HFFc6 (cell line): Measurements from ENCODE around the gene LANCL1. TPM values are rescaled to one million over a fixed set of nuclear protein-coding genes. Genes with fewer than 3 reads are reported as not detected.

Experiments
- DNase-seq: peaks from one replicate; pipeline ENCODE4 v3.0.0-alpha.2; 2018
- H3K27ac Mint-ChIP-seq: 2 replicates; pipeline ENCODE4 v1.8.0; 2020; ENCODE audit warnings: mild to moderate bottlenecking, mixed read lengths
- H3K27me3 Mint-ChIP-seq: 2 replicates; pipeline ENCODE4 v1.8.0; 2021; ENCODE audit warnings: mild to moderate bottlenecking, moderate library complexity, mixed read lengths; ENCODE audit not compliant: insufficient read depth
- H3K36me3 Mint-ChIP-seq: 2 replicates; pipeline ENCODE4 v1.8.0; 2021; ENCODE audit warnings: low read depth, mixed read lengths
- H3K4me1 Mint-ChIP-seq: 2 replicates; pipeline ENCODE4 v1.8.0; 2020; ENCODE audit warnings: low read depth, mixed read lengths
- H3K4me3 Mint-ChIP-seq: 2 replicates; pipeline ENCODE4 v1.8.0; 2020; ENCODE audit warnings: mild to moderate bottlenecking, moderate library complexity, mixed read lengths
- H3K9me3 Mint-ChIP-seq: 2 replicates; pipeline ENCODE4 v1.8.0; 2020; ENCODE audit warnings: mild to moderate bottlenecking, mixed read lengths
- CTCF ChIP-seq: fragments of 200-600 bp; sonication (generic); IDR thresholded peaks from 2 replicates; pipeline ENCODE4 v1.5.0; 2021; ENCODE audit warnings: antibody characterized with exemption, mild to moderate bottlenecking
- total RNA-seq, 6 experiments: library from RNA; stranded (reverse); fragmentation: NEBNext Ultra II Directional; extraction: Animal tissue kit (Norgen Biotek cat#: 25700); gene quantifications; 2 replicates in 1 of 6; 3 replicates in 5 of 6; pipeline ENCODE4 v1.2.3, GENCODE V29; 2021

LANCL1 gene
- total RNA-seq, 6 experiments from 2014 or later = 36.4 to 54.5 (median 43.8) TPM

GRCh38 chr2:210477496-210477895, 937 bp upstream of the LANCL1 start:
- Mint-ChIP-seq H3K9me3 (no peaks in the 10 kb centered on the region), H3K27ac (peak overlapping the region; percentile 90), H3K36me3 (no peaks in the 10 kb centered on the region), H3K4me1 (peaks cover 32% of the 10 kb centered on the region), H3K4me3 (peak overlapping the region; percentile 99), H3K27me3 (no peaks in the 10 kb centered on the region; the same call in 1 of the 2 replicates)
- no peak for TF ChIP-seq CTCF
- DNase-seq = peak; percentile 38

GRCh38 chr2:210475706-210476105, 853 bp downstream of the LANCL1 start:
- peak overlapping the region; percentile 99 for H3K4me3 Mint-ChIP-seq
- peaks cover 8% of the 10 kb centered on the region for H3K36me3 Mint-ChIP-seq
- no peaks in the 10 kb centered on the region; the same call in 1 of the 2 replicates for H3K27me3 Mint-ChIP-seq
- no peak for TF ChIP-seq CTCF
- H3K4me1 Mint-ChIP-seq = peaks cover 32% of the 10 kb centered on the region
- DNase-seq = no peak
- H3K9me3 Mint-ChIP-seq = no peaks in the 10 kb centered on the region
- H3K27ac Mint-ChIP-seq = peak overlapping the region; percentile 52

- no peak for TF ChIP-seq CTCF
- no peaks in the 10 kb centered on the region for H3K9me3 Mint-ChIP-seq
- H3K27ac Mint-ChIP-seq = no peak overlapping the region
- peaks cover 8% of the 10 kb centered on the region for H3K36me3 Mint-ChIP-seq
- DNase-seq = no peak
- no peak overlapping the region; the same call in 1 of the 2 replicates for H3K4me3 Mint-ChIP-seq
- no peaks in the 10 kb centered on the region; the same call in 1 of the 2 replicates for H3K27me3 Mint-ChIP-seq
- peaks cover 32% of the 10 kb centered on the region for H3K4me1 Mint-ChIP-seq
Measured at GRCh38 chr2:210474776-210475175, 1.8 kb downstream of the LANCL1 start.

- no peaks in the 10 kb centered on the region for H3K9me3 Mint-ChIP-seq
- no peak overlapping the region for H3K4me3 Mint-ChIP-seq
- H3K4me1 Mint-ChIP-seq = peaks cover 10% of the 10 kb centered on the region
- DNase-seq = no peak
- no peak overlapping the region for H3K27ac Mint-ChIP-seq
- H3K36me3 Mint-ChIP-seq = peaks cover 22% of the 10 kb centered on the region
- no peaks in the 10 kb centered on the region for H3K27me3 Mint-ChIP-seq
- no peak for TF ChIP-seq CTCF
Measured at GRCh38 chr2:210461401-210461800, 15.2 kb downstream of the LANCL1 start.

GRCh38 chr2:210460322-210461227, 16.0 kb downstream of the LANCL1 start:
- no peak for DNase-seq
- Mint-ChIP-seq H3K27ac (no peak overlapping the region), H3K4me3 (no peak overlapping the region), H3K4me1 (peaks cover 10% of the 10 kb centered on the region), H3K9me3 (no peaks in the 10 kb centered on the region), H3K36me3 (peaks cover 16% of the 10 kb centered on the region), H3K27me3 (no peaks in the 10 kb centered on the region)
- TF ChIP-seq CTCF = no peak
